GM12878 (cell line): Measurements from ENCODE around the gene IFT22.

Source experiments
- ESRRA ChIP-seq: IDR thresholded peaks from 2 replicates; pipeline ENCODE4 v1.6.1; 2012; ENCODE audit warnings: mild to moderate bottlenecking, low read length, improper control_type of control experiment
- HDGF ChIP-seq: fragments of 450-650 bp; IDR thresholded peaks from 2 replicates; pipeline ENCODE4 v1.6.1; 2016; ENCODE audit warnings: antibody characterized with exemption
- POLR2A ChIP-seq: IDR thresholded peaks from 2 replicates; pipeline ENCODE4 v1.6.1; 2011; ENCODE audit warnings: low read depth, mild to moderate bottlenecking, low read length
- ZNF24 ChIP-seq: fragments of 450-650 bp; IDR thresholded peaks from 2 replicates; pipeline ENCODE4 v1.6.1; 2017; ENCODE audit warnings: antibody characterized with exemption, mild to moderate bottlenecking
- ZNF622 ChIP-seq: fragments of 450-650 bp; IDR thresholded peaks from 2 replicates; pipeline ENCODE4 v1.6.1; 2017; ENCODE audit warnings: mild to moderate bottlenecking, inconsistent platforms
- TF ChIP-seq, protein P1 (sequence below), 3 experiments: IDR thresholded peaks in 2 of 3; conservative IDR thresholded peaks in 1 of 3; 2 replicates each; pipeline ENCODE4 v1.5.1; 2011; ENCODE audit warnings: low read depth in 3 of 3, low read length in 3 of 3, mild to moderate bottlenecking in 3 of 3, control low read depth in 2 of 3, moderate library complexity in 2 of 3, inconsistent platforms in 1 of 3, mixed read lengths in 1 of 3; ENCODE audit not compliant: control insufficient read depth in 2 of 3, insufficient read depth in 1 of 3; ENCODE audit errors: extremely low read depth in 1 of 3
- TF ChIP-seq, protein P2 (sequence below): fragments of 450-650 bp; IDR thresholded peaks from 2 replicates; pipeline ENCODE4 v1.6.1; 2016; ENCODE audit warnings: mild to moderate bottlenecking, moderate library complexity, borderline replicate concordance
- TF ChIP-seq, protein P3 (sequence below): fragments of 450-650 bp; IDR thresholded peaks from 2 replicates; pipeline ENCODE4 v1.6.1; 2014; ENCODE audit warnings: mild to moderate bottlenecking

DNA sequence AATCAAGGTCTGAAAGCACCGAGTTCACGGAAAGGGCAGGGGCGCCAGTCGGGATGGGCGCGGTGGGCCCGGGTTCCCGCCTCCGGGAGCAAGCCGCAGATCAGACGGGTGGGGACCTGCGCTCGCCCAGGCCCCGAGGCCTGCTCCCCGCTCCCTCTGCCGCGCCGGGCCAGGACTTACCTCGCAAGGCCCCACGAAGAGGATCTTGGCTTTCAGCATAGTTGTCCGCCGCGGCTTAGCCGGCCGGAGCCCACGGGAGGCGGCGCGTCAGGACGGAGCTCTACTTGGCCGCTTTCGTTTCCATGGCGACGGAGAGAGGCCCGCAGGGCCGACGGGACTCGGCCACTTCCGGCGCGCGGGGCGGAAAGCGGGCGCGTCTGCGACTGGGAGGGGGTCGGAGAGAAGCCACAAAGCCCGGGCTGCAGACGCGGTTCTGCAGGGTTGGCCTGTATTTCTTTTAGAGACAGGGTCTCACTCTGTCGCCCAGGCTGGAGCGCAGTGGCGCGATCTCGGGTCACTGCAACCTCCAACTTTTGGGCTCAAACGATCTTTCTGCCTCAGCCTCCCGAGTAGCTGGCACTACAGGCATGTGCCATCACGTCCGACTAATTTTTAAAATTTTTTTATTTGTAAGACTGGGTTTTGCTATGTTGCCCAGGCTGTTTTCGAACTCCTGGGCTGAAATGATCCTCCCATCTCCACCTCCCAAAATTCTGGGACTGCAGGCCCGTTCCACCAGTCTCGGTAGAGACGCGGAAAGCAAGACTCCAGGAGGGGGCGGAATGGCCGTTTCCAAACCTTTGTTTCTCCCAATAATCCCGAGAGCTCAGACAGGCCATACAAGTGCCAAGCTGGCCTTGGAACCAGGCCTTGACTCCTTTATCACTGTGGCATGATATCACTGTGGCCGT, at the start of gene IFT22:
- TF ChIP-seq, protein P1, sequence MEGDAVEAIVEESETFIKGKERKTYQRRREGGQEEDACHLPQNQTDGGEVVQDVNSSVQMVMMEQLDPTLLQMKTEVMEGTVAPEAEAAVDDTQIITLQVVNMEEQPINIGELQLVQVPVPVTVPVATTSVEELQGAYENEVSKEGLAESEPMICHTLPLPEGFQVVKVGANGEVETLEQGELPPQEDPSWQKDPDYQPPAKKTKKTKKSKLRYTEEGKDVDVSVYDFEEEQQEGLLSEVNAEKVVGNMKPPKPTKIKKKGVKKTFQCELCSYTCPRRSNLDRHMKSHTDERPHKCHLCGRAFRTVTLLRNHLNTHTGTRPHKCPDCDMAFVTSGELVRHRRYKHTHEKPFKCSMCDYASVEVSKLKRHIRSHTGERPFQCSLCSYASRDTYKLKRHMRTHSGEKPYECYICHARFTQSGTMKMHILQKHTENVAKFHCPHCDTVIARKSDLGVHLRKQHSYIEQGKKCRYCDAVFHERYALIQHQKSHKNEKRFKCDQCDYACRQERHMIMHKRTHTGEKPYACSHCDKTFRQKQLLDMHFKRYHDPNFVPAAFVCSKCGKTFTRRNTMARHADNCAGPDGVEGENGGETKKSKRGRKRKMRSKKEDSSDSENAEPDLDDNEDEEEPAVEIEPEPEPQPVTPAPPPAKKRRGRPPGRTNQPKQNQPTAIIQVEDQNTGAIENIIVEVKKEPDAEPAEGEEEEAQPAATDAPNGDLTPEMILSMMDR (IDR thresholded peaks at IDR 0.05 in 2 of 3, conservative IDR thresholded peaks at IDR 0.05 in 1 of 3; ENCODE audit: control insufficient read depth in 2 of 3, extremely low read depth in 1 of 3, insufficient read depth in 1 of 3, low read depth in 3 of 3, low read length in 3 of 3), result peak in 2 of 3 experiments; percentile 7 to 17; a peak in 1 of 6 replicates
- TF ChIP-seq ZNF622 (no peak), POLR2A (peak; percentile 82), ZNF24 (no peak), ESRRA (no peak), HDGF (no peak)
- TF ChIP-seq, protein P2, sequence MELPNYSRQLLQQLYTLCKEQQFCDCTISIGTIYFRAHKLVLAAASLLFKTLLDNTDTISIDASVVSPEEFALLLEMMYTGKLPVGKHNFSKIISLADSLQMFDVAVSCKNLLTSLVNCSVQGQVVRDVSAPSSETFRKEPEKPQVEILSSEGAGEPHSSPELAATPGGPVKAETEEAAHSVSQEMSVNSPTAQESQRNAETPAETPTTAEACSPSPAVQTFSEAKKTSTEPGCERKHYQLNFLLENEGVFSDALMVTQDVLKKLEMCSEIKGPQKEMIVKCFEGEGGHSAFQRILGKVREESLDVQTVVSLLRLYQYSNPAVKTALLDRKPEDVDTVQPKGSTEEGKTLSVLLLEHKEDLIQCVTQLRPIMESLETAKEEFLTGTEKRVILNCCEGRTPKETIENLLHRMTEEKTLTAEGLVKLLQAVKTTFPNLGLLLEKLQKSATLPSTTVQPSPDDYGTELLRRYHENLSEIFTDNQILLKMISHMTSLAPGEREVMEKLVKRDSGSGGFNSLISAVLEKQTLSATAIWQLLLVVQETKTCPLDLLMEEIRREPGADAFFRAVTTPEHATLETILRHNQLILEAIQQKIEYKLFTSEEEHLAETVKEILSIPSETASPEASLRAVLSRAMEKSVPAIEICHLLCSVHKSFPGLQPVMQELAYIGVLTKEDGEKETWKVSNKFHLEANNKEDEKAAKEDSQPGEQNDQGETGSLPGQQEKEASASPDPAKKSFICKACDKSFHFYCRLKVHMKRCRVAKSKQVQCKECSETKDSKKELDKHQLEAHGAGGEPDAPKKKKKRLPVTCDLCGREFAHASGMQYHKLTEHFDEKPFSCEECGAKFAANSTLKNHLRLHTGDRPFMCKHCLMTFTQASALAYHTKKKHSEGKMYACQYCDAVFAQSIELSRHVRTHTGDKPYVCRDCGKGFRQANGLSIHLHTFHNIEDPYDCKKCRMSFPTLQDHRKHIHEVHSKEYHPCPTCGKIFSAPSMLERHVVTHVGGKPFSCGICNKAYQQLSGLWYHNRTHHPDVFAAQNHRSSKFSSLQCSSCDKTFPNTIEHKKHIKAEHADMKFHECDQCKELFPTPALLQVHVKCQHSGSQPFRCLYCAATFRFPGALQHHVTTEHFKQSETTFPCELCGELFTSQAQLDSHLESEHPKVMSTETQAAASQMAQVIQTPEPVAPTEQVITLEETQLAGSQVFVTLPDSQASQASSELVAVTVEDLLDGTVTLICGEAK, result peak; percentile 78; the same call in 1 of the 2 replicates
- TF ChIP-seq, protein P3, sequence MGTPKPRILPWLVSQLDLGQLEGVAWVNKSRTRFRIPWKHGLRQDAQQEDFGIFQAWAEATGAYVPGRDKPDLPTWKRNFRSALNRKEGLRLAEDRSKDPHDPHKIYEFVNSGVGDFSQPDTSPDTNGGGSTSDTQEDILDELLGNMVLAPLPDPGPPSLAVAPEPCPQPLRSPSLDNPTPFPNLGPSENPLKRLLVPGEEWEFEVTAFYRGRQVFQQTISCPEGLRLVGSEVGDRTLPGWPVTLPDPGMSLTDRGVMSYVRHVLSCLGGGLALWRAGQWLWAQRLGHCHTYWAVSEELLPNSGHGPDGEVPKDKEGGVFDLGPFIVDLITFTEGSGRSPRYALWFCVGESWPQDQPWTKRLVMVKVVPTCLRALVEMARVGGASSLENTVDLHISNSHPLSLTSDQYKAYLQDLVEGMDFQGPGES, result no peak
